CD4-positive, alpha-beta T cell treated with Interleukin-4 for 1 hour (primary cell): ENCODE data around the gene FAM43A.

Source experiments
- DNase-seq, 2 donors: peaks; one replicate each; pipeline ENCODE4 v3.0.0-alpha.2; 2020 to 2022

FAM43A gene

GRCh38 chr3:194676471-194676870 is 9.2 kb upstream of the FAM43A start:
- DNase-seq, result no peak

DNA sequence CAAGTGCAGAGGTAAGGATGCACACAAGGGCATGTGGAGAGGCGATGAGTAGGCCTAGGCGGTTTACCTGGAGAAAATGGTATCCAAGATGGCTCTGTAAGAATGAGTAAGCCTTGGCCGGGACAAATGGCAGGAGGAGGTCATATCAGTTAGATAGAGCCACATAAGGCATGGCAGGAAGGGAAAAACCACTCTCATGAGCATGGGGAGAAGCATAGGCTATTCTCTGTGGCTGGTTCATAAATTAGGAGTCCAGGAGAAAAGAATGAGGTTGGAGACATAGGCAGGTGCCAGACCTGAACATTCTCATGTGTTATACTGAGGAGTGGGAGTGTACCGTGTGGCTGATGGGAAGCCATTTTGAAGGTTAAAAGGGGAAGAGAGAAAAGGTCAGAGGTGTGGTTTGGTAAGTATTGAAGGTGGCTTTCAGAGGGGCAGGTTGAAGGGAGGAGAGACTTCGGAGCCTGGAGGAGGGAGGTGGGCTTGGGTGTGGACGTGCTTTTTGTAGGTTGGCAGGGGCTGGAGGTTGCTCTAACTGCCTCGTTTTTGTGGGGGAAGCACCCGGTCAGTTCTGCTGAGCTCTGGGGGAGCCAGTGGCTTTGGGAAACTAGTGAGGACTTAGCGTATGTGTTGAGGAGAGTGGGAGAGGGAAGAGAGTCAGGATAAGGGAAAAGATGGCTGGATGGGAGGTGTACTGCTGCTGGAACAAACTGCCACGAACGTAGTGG is 4.6 kb upstream of the FAM43A start:
- DNase-seq, result no peak

- DNase-seq, result no peak
Measured at GRCh38 chr3:194682189-194682693, 3.4 kb upstream of the FAM43A start.

DNA sequence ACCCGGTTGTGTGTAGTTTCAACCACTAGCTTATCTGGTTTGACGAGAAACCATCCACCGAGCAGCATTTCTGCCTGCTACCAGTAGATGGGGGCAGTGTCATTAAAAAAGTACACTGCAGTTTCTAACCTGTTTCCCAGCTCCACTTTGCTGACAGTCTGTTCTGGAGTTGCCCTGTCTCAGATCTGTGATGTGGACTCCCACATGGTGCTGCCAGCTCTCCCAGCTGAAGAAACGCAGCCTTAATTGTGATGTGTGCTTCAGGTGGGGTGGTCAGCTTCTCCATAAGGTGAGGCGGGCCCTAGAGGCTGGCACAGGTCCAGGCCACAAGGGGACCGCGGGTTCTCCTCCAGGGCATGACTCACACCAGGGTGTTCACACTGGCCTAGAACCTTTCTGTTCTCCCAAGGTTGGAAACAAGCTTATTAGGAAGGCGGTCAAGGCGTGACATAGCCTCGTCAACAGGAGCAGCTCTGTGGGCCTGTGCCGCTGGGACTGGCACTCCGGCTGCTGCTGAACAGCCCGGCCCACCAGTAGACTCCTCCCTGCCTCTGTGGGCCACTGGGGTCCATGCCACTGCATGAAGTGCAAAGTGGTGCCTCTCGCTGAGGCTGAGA is 2.9 kb upstream of the FAM43A start:
- DNase-seq, result peak; percentile 78 to 80

- DNase-seq, result no peak
Measured at GRCh38 chr3:194683380-194683779, 2.3 kb upstream of the FAM43A start.

- DNase-seq, result no peak
Measured at GRCh38 chr3:194685065-194685717, 492 bp upstream of the FAM43A start.

DNA sequence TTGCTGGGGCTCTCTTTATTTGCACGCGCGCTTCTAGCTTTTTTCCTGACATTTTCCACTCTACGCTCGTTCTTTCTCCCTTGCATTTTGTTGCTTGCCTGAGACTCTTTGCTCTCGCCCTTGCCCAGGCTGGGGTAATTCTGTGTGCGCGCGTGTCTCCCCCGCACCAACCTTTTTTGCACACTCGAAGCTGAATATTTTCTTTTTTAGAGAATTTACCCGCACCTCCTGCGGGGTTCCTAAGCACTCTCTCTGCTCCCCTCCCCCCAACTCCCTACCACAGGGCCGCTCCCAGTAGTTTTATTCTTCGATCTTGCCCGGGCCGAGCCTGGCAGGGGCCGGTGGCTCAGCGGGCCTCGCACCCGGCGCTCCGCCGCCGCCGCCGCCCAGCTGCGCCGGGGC is 732 bp downstream of the FAM43A start:
- DNase-seq, result peak in 1 of 2 donors; percentile 18

DNA sequence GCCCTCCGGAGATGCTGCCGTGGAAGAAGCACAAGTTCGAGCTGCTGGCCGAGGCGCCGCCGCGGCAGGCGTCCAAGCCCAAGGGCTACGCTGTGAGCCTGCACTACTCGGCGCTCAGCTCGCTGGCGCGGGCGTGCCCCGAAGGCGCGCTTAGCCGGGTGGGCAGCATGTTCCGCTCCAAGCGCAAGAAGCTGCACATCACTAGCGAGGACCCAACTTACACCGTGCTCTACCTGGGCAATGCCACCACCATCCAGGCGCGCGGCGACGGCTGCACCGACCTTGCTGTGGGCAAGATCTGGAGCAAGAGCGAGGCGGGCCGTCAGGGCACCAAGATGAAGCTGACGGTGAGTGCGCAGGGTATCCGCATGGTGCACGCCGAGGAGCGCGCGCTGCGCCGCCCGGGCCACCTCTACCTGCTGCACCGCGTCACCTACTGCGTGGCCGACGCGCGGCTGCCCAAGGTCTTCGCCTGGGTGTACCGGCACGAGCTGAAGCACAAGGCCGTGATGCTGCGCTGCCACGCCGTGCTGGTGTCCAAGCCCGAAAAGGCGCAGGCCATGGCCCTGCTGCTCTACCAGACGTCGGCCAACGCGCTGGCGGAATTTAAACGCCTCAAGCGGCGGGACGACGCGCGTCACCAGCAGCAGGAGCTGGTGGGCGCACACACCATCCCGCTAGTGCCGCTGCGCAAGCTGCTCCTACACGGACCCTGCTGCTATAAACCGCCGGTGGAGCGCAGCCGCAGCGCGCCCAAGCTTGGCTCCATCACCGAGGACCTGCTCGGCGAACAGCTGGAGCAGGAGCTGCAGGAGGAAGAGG is 1.3 kb downstream of the FAM43A start:
- peak; percentile 17 to 19 for DNase-seq

- DNase-seq, result peak; percentile 71 to 79
Measured at GRCh38 chr3:194687638-194688199, 2.0 kb downstream of the FAM43A start.

- DNase-seq, result peak; percentile 31 to 69
Measured at GRCh38 chr3:194688200-194688740, 2.6 kb downstream of the FAM43A start.

- no peak for DNase-seq
Measured at GRCh38 chr3:194688946-194689345, 3.3 kb downstream of the FAM43A start.

GRCh38 chr3:194689493-194689944 is 3.8 kb downstream of the FAM43A start:
- no peak for DNase-seq

DNA sequence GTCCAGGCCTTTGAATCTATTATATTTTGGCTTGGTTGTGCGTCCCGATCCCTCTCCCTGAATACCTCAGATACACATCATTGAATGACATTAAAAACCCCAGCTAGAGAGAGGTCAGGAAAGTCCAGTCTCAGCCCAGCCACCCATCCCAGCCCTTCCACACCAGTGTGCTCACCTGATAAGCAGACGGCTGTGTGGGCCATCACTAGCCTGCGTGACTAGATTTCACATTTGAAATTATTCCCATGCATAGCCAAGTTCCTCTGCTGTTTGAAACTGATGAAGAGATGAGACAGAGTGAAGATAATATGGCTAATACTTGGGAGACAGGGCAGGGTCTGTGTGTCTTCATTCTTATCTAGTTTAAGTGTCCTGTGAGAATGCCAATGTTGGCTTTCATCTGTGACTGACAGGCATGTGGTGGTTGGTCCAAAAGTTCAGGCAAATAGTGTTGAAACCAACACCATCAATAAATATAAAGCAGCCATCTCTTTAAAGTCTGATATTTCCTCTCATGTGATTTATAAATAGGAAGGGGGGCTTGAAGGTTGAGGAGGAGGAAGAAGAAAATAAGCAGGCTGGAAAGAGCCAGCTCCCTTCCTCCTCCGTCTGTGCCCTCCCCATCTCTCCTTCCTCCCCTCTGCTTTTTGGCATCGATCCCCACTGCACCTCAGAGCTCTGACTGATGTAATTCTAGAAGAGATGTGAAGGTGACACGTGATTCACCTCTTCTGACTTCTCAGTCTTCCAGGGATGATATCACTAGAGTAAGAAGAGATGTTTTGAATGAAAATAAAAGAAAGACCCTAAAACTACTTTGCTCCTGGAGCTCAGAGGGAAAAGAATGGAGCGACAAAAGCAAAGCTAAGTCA is 5.1 kb downstream of the FAM43A start:
- no peak for DNase-seq

DNA sequence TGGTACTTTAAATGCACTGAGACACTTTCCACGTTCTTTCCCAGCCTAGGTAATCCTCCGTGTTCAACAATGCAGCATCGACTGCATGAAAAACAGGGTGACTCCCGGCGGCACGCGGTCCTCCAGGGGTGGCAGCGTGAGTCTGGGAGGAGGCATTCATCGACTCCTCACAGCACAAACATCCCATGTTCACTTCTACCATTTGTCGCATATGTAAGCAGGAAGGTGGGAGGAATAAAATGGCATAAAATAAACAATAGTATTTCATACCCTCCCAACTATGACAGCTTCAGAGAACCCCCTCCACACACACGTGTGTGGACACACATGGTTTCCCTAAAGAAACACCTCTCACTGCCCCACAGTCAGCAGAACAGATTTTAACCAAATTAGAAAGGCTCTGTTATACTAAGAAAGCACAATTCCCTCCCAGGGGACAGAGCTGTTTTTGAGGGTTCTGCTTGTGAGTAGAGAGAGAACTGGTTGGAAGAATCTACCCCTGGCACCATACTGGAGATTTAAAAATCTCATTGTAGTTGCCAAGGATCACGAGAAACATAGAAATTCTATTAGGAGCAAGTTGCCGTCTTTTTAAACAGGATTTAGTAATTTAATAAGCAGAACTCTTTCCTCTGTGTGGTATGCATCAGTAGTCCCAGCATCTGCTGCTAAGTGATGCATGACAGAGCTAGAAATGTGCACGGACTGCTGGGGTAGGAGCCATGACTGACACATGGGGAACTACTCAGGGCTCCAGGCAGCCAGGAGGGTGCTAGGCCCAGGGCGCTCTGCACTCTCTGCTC is 6.0 kb downstream of the FAM43A start:
- peak in 1 of 2 donors; percentile 59 for DNase-seq

GRCh38 chr3:194696702-194697101 is 11.0 kb downstream of the FAM43A start:
- DNase-seq, result no peak

DNA sequence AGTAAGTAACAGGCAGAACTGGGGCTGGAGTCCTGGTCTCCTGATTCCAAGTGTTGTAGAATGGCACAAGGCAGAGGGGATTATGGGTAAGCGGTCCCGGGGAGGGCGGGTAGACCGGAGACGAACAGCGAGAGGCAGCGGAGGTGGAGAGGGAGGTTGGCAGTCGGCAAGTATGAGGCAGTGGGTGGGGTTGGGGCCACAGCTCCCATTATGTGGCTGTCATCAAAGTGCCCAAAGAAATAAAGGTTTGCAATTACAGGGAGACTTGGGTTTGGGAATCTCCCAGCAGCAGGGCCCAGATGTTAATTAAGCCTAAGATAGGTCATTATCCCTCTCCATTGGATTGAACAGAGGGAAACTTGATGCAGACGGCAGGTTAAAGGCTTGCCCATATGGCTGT is 16.9 kb downstream of the FAM43A start:
- no peak for DNase-seq

- DNase-seq, result no peak
Measured at GRCh38 chr3:194705227-194705626, 19.5 kb downstream of the FAM43A start.

GRCh38 chr3:194705761-194706160 is 20.1 kb downstream of the FAM43A start:
- DNase-seq, result no peak

DNA sequence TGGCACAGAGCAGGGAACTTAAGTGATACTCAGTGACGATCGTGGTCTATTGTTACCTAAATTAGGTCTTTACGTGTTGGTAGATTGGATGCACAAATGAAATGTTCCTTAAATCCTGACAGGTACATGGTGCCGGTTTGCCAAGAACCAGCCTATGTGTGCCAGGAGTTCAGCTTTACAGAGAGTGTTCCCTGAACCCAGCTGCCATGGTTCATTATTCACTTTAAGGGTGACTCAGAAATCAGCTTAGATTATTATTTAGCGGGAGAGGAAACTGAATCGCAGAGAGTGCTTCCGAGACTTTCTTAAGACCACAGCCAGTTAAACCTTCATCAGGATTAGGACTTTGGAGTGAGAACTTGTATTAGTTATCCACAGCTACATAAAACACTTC is 21.5 kb downstream of the FAM43A start:
- DNase-seq, result no peak

DNA sequence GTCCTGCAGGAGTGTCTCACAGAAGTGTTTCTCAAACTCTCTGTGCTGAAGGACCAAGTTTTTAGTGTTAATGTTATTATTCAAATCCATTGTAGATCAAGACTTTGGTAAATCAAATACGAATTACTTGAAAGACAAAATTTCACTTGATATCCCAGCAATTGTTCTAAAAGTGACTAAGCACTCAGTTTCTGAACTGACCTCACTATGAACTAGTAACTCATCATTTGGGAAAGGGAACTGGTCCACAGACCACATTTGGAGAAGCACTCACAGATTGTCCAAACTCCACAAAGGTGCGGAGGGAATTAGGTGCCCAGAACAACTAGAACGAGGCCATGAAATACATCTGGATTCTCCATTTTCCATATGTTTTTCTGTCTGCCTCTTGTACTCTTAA is 25.6 kb downstream of the FAM43A start:
- no peak for DNase-seq
